ENCODE measurements around the gene FBXL13.

GRCh38 chr7:102872460-102872859 is 202.1 kb downstream of the FBXL13 start:
- TF ChIP-seq, protein P1, sequence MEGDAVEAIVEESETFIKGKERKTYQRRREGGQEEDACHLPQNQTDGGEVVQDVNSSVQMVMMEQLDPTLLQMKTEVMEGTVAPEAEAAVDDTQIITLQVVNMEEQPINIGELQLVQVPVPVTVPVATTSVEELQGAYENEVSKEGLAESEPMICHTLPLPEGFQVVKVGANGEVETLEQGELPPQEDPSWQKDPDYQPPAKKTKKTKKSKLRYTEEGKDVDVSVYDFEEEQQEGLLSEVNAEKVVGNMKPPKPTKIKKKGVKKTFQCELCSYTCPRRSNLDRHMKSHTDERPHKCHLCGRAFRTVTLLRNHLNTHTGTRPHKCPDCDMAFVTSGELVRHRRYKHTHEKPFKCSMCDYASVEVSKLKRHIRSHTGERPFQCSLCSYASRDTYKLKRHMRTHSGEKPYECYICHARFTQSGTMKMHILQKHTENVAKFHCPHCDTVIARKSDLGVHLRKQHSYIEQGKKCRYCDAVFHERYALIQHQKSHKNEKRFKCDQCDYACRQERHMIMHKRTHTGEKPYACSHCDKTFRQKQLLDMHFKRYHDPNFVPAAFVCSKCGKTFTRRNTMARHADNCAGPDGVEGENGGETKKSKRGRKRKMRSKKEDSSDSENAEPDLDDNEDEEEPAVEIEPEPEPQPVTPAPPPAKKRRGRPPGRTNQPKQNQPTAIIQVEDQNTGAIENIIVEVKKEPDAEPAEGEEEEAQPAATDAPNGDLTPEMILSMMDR (IDR thresholded peaks at IDR 0.05): no peak
- no peak for TF ChIP-seq POLR2A (IDR thresholded peaks at IDR 0.05)
